Activated T-cell treated with anti-CD3 and anti-CD28 coated beads, Interleukin-2, amount 50 U/mL, for 72 hours (primary cell): ENCODE data around the gene STRIP1. TPM values are rescaled to one million over a fixed set of nuclear protein-coding genes. Genes with fewer than 3 reads are reported as not detected.

Source experiments
- ATAC-seq, 2 donors: fragments of 150-1000 bp; cut with Tn5 transposase; replicated peaks in 1 of 2; 2 replicates each; pipeline ENCODE4 v1.10.0; 2021; ENCODE audit warnings: moderate library complexity in 2 of 2, mild to moderate bottlenecking in 1 of 2
- DNase-seq, 2 donors: peaks; one replicate each; pipeline ENCODE4 v3.0.0; 2021 to 2022; ENCODE audit warnings: mixed read lengths in 1 of 2
- H3K27ac Mint-ChIP-seq: one replicate; pipeline ENCODE4 v1.8.0; 2022; ENCODE audit warnings: mild to moderate bottlenecking, moderate library complexity, mixed read lengths
- H3K27me3 Mint-ChIP-seq: one replicate; pipeline ENCODE4 v1.8.0; 2022; ENCODE audit warnings: low read depth, mixed read lengths
- H3K36me3 Mint-ChIP-seq, 2 donors: one replicate each; pipeline ENCODE4 v1.8.0; 2022; ENCODE audit warnings: mixed read lengths in 2 of 2, mild to moderate bottlenecking in 1 of 2; ENCODE audit not compliant: insufficient read depth in 2 of 2
- H3K4me1 Mint-ChIP-seq: one replicate; pipeline ENCODE4 v1.8.0; 2022; ENCODE audit warnings: low read depth, mixed read lengths
- H3K4me3 Mint-ChIP-seq, 2 donors: one replicate each; pipeline ENCODE4 v1.8.0; 2022; ENCODE audit warnings: mild to moderate bottlenecking in 2 of 2, mixed read lengths in 2 of 2, moderate library complexity in 2 of 2
- H3K9me3 Mint-ChIP-seq, 2 donors: one replicate each; pipeline ENCODE4 v1.8.0; 2022; ENCODE audit warnings: mixed read lengths in 2 of 2
- total RNA-seq, 2 donors: library from RNA; stranded (reverse); gene quantifications; one replicate each; pipeline ENCODE4 v1.2.3, GENCODE V29; 2022

Gene STRIP1
- total RNA-seq, 2 donors from 2014 or later = 35.8 to 41.0 TPM

DNA sequence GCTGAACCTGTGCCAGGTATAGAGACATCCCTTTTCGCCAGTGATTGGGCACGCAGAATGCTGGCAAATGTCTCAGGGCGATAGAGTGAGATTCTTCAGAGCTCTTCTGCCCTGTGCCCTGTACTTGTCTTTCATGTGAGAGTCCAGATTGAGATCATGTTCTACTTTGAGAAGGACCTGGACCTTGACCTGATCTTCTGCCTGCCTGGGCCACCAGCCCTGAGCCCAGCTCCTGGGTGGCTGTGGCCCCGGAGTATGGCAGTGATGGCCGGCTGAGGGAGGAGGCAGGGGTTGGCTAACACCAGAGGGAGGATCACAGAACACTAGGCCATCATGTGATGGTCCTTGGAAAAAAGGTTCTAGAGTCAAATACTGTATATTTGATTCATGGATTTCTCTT is 13.8 kb downstream of the STRIP1 start:
- ATAC-seq = no peak

GRCh38 chr1:110048923-110049601 is 14.6 kb downstream of the STRIP1 start:
- H3K4me3 Mint-ChIP-seq = no peak overlapping the region
- H3K27ac Mint-ChIP-seq = no peak overlapping the region
- DNase-seq (no peak), ATAC-seq (no peak)
- H3K9me3 Mint-ChIP-seq = no peaks in the 10 kb centered on the region
- peaks cover 8 to 27% of the 10 kb centered on the region in 2 donors for H3K36me3 Mint-ChIP-seq
- H3K4me1 Mint-ChIP-seq = peaks cover 5% of the 10 kb centered on the region
- H3K27me3 Mint-ChIP-seq = no peaks in the 10 kb centered on the region

More for the DNA sequence above, 13.8 kb downstream of the STRIP1 start:
- H3K27ac Mint-ChIP-seq = no peak overlapping the region
- no peak for DNase-seq
- H3K9me3 Mint-ChIP-seq = no peaks in the 10 kb centered on the region
- no peaks in the 10 kb centered on the region for H3K4me1 Mint-ChIP-seq
- no peaks in the 10 kb centered on the region for H3K27me3 Mint-ChIP-seq
- H3K4me3 Mint-ChIP-seq = no peak overlapping the region
- H3K36me3 Mint-ChIP-seq = peaks cover 11 to 24% of the 10 kb centered on the region in 2 donors

- Mint-ChIP-seq H3K36me3 (peaks cover 8 to 27% of the 10 kb centered on the region in 2 donors), H3K27ac (no peak overlapping the region), H3K4me3 (no peak overlapping the region)
These were observed 15.6 kb downstream of the STRIP1 start for GRCh38 chr1:110049801-110050601.

DNA sequence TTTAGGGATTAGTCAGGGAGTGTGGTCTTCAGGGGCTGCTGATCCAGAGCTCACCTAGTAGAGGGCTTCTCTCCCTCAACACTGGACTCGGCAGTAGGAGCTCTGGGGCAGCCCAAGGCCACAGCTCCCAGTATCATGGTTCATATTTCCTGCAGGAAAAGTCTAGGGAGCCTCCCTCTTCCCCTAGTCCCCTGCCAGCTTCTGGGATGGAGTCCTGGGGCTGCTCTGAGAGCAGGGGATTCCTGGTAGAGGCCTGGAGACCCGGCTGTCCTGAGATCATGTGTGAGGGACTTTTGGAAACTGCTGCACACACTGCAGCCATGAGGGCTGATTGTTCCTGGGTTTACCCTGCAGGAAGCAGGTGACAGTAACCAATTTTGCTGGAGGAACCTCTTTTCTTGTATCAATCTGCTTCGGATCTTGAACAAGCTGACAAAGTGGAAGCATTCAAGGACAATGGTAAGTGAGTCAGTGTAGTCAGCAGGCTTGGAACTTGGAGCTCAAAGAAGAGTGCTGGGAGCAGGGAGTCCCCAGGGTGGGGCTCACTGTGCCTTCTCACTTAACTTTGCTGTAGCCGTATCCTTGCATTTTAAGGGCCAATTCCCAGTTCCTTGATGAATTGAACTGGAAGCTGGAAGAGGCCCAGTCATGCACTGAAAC is 16.3 kb downstream of the STRIP1 start:
- Mint-ChIP-seq H3K4me1 (peaks cover 5% of the 10 kb centered on the region), H3K27me3 (no peaks in the 10 kb centered on the region), H3K27ac (no peak overlapping the region), H3K36me3 (peaks cover 5 to 25% of the 10 kb centered on the region in 2 donors), H3K4me3 (no peak overlapping the region), H3K9me3 (no peaks in the 10 kb centered on the region)
- DNase-seq (no peak), ATAC-seq (peak in 1 of 2 donors; percentile 20)

More at GRCh38 chr1:110049801-110050601, 15.6 kb downstream of the STRIP1 start:
- DNase-seq (no peak), ATAC-seq (no peak)
- H3K4me1 Mint-ChIP-seq = peaks cover 5% of the 10 kb centered on the region
- no peaks in the 10 kb centered on the region for H3K9me3 Mint-ChIP-seq
- no peaks in the 10 kb centered on the region for H3K27me3 Mint-ChIP-seq

DNA sequence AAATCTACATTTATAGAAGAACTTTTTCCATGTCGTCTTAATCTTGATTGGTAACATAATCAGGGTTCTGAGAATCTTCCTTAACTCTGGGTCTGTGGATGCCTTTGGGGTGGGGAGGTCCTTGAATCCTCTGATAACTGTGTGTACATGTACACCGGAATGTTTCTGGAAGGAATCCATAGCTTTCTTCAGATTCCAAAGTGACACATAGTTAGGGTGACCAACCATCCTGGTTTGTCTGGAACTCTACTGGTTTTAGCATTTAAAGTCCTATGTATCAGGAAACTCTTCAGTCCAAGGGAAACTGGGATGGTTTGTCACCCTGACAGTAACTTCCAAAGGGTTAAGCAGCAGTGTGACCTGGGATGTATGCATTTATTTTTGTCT is 16.8 kb downstream of the STRIP1 start:
- H3K27ac Mint-ChIP-seq = no peak overlapping the region
- no peak for DNase-seq
- ATAC-seq = no peak
- peaks cover 5 to 25% of the 10 kb centered on the region in 2 donors for H3K36me3 Mint-ChIP-seq
- peaks cover 5% of the 10 kb centered on the region for H3K4me1 Mint-ChIP-seq
- H3K4me3 Mint-ChIP-seq = no peak overlapping the region
- H3K27me3 Mint-ChIP-seq = no peaks in the 10 kb centered on the region
- no peaks in the 10 kb centered on the region for H3K9me3 Mint-ChIP-seq

DNA sequence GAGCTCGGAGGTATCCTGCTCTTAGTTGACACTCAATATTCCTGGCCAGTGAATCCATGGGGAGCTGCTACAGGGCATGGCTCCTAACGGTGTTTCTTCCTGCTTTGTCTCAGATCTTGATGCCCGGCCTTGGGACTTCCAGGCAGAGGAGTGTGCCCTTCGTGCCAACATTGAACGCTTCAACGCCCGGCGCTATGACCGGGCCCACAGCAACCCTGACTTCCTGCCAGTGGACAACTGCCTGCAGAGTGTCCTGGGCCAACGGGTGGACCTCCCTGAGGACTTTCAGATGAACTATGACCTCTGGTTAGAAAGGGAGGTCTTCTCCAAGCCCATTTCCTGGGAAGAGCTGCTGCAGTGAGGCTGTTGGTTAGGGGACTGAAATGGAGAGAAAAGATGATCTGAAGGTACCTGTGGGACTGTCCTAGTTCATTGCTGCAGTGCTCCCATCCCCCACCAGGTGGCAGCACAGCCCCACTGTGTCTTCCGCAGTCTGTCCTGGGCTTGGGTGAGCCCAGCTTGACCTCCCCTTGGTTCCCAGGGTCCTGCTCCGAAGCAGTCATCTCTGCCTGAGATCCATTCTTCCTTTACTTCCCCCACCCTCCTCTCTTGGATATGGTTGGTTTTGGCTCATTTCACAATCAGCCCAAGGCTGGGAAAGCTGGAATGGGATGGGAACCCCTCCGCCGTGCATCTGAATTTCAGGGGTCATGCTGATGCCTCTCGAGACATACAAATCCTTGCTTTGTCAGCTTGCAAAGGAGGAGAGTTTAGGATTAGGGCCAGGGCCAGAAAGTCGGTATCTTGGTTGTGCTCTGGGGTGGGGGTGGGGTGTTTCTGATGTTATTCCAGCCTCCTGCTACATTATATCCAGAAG is 19.4 kb downstream of the STRIP1 start:
- Mint-ChIP-seq H3K4me3 (no peak overlapping the region), H3K9me3 (no peaks in the 10 kb centered on the region), H3K4me1 (peaks cover 5% of the 10 kb centered on the region), H3K36me3 (peaks cover 4 to 22% of the 10 kb centered on the region in 2 donors), H3K27me3 (no peaks in the 10 kb centered on the region), H3K27ac (peak overlapping the region; percentile 49)
- DNase-seq (peak; percentile 70 to 81), ATAC-seq (peak; percentile 70 to 77)

DNA sequence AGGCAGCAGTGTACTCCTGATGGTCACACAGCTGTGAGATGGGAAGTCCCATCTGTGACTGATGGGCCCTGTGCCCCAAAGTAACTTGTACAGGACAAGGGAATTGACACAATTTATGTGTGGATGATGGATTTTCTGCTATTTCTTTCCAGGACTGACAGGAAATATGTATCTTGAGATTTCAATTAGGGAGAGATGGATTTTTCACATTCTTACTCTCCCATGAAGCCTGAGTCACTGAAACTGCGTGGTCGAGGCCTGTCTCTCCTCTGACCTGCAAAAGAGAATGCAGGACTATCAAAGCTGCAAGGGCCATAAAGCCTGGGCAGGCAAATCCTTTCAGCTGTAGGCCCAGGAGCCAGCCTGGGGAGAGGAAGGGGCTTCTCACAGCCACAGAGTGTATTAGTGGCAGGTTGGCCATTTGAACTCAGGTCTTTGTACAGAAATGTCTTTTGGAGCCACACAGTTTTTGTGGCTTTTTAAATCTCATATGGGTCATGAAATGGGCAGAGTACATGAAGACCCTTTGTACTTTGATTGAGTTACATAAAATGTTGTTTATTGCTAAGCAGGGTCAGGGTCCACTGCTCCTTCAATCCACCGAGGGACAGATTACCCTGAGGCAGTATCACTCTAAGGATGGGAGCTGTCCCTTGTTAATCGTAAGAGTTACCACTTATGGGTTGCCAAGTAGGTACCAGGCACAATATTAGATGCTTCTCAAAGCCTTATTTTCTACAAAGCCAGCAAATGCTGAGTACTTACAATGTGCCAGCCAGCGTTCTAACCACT is 21.3 kb downstream of the STRIP1 start:
- no peak for DNase-seq
- Mint-ChIP-seq H3K4me3 (no peak overlapping the region), H3K27me3 (no peaks in the 10 kb centered on the region), H3K4me1 (peaks cover 5% of the 10 kb centered on the region), H3K27ac (no peak overlapping the region), H3K36me3 (peaks cover 4 to 22% of the 10 kb centered on the region in 2 donors), H3K9me3 (no peaks in the 10 kb centered on the region)
- ATAC-seq = no peak

GRCh38 chr1:110056285-110056683 is 21.9 kb downstream of the STRIP1 start:
- peaks cover 5% of the 10 kb centered on the region for H3K4me1 Mint-ChIP-seq
- peaks cover 4 to 22% of the 10 kb centered on the region in 2 donors for H3K36me3 Mint-ChIP-seq
- H3K4me3 Mint-ChIP-seq = no peak overlapping the region
- no peak overlapping the region for H3K27ac Mint-ChIP-seq
- no peaks in the 10 kb centered on the region for H3K9me3 Mint-ChIP-seq
- DNase-seq = no peak
- no peaks in the 10 kb centered on the region for H3K27me3 Mint-ChIP-seq
- ATAC-seq = no peak

- no peak overlapping the region for H3K4me3 Mint-ChIP-seq
- H3K9me3 Mint-ChIP-seq = no peaks in the 10 kb centered on the region
- no peak for DNase-seq
- H3K27me3 Mint-ChIP-seq = no peaks in the 10 kb centered on the region
- peaks cover 5% of the 10 kb centered on the region for H3K4me1 Mint-ChIP-seq
- peaks cover 4 to 22% of the 10 kb centered on the region in 2 donors for H3K36me3 Mint-ChIP-seq
- peak in 1 of 2 donors; percentile 24 for ATAC-seq
- peak overlapping the region; percentile 29 for H3K27ac Mint-ChIP-seq
These were observed 22.4 kb downstream of the STRIP1 start for GRCh38 chr1:110056776-110057175.

- H3K27ac Mint-ChIP-seq = no peak overlapping the region
- H3K9me3 Mint-ChIP-seq = no peaks in the 10 kb centered on the region
- peaks cover 1 to 15% of the 10 kb centered on the region in 2 donors for H3K36me3 Mint-ChIP-seq
- ATAC-seq (no peak), DNase-seq (no peak)
- peaks cover 5% of the 10 kb centered on the region for H3K4me1 Mint-ChIP-seq
- no peaks in the 10 kb centered on the region for H3K27me3 Mint-ChIP-seq
- no peak overlapping the region for H3K4me3 Mint-ChIP-seq
These were observed 23.6 kb downstream of the STRIP1 start for GRCh38 chr1:110057963-110058518.

GRCh38 chr1:110058591-110058990 is 24.2 kb downstream of the STRIP1 start:
- DNase-seq (no peak), ATAC-seq (no peak)
- no peaks in the 10 kb centered on the region for H3K27me3 Mint-ChIP-seq
- no peak overlapping the region for H3K4me3 Mint-ChIP-seq
- peaks cover 1 to 11% of the 10 kb centered on the region in 2 donors for H3K36me3 Mint-ChIP-seq
- H3K4me1 Mint-ChIP-seq = peaks cover 3% of the 10 kb centered on the region
- no peaks in the 10 kb centered on the region for H3K9me3 Mint-ChIP-seq
- H3K27ac Mint-ChIP-seq = peak overlapping the region; percentile 7
